GM19438 (cell line): Measurements from ENCODE around the gene CDON.
"Not testable (repeated sequence)": the region's sequence is repeated elsewhere in the genome, so short reads cannot be mapped to it uniquely, and the experiment has no call there.

Source experiments
- ATAC-seq: cut with Tn5 transposase; IDR thresholded peaks from one replicate; pipeline ENCODE4 v1.9.1; 2021; ENCODE audit warnings: low read depth; ENCODE audit not compliant: unreplicated experiment

Gene CDON

DNA sequence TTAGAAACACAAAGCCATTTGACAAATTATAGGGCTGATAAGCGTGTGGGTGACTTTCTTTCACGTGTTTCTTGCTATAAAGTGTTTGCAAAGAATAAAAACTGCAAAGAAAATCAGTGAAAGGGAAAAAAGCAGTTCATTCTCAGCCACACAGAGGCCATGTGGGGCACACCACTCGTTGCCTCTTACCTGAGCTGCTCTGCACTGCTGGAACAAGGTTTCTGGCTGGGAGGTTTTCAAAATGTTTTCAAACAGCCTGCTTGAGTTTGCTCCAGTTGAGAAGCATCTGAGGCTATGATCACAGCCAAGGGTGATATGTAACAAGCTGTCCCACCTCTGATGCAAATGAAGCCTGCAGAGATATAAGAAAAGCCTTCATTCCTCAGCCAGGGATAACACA lies 131.6 kb downstream of the CDON start:
- ATAC-seq = no peak

DNA sequence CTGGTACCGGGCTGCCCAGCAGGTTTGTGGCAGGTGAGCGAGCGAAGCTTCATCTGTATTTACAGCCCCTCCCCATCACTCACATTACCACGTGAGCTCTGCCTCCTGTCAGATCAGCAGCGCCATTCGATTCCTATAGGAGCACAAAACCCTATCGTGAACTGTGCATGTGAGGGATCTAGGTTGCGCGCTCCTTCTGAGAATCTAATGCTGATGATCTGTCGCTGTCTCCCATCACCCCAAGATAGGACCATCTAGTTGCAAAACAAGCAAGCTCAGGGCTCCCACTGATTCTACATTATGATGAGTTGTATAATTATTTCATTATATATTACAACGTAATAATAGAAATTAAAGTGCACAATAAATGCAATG lies 132.6 kb downstream of the CDON start:
- no peak for ATAC-seq

DNA sequence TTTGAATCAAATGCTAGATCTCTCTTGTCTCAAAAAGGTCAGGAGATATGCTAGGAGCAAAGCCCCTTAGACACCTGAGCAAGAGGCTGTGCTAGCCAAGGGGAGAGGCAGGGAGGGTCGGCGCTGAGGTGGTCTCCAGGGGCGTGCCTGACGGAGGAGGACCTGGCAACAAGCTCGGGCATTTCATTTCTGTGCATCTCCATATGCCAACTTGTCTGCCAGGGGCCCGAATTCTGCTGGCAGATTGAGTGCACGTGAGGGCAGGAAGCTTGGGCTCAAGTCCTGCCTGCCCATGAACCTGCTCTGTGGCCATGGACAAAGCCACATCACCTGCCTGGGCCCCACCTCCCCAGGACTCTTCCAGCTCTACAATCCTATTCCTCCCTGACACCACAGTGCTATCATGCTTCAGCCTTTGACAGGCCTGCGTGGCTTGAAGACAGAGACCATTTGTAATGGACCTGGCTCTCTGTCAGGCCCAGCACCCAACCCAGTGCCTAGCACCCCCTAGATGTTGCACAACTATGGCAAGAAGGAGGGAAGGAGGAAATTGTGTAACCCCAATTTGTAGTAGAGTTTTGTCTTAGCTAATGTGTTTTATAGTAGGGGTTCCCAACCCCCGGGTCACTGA lies 133.1 kb downstream of the CDON start:
- no peak for ATAC-seq

DNA sequence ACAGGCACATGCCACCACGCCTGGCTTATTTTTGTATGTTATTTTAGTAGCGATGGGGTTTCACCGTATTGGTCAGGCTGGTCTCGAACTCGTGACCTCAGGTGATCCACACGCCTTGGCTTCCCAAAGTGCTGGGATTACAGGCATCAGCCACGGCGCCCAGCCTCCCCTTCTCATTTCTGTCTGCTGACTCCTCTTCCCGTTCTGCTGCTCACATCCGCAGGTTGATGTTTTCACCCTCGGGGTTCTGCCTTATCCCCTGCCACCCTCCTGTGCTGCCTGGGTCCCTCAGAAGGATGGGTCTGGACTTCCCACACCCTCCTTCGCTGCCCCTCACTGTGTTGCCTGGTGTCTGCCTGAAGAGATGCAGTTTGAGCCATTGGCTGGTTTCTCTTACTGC lies 136.0 kb downstream of the CDON start:
- ATAC-seq = no peak

DNA sequence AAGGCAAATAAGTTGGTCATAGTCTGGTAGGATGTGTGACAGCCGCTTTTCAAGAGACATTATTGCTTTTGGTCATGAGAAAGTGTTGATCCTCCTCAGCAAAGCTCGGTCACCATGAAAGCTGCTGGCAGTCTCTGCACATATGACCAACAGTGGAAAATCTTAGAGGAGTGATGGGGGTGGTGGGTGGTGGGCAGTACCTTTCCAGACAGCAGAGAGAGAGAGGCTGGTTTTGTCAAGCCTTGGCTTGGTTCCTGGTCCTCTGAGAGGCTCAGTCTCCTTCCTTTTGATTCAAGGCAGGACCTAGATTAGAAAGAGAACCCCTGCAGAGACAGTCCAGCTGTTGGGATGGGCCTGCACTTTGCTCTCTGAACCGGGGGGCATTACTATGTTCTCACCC lies 136.9 kb downstream of the CDON start:
- no peak for ATAC-seq

DNA sequence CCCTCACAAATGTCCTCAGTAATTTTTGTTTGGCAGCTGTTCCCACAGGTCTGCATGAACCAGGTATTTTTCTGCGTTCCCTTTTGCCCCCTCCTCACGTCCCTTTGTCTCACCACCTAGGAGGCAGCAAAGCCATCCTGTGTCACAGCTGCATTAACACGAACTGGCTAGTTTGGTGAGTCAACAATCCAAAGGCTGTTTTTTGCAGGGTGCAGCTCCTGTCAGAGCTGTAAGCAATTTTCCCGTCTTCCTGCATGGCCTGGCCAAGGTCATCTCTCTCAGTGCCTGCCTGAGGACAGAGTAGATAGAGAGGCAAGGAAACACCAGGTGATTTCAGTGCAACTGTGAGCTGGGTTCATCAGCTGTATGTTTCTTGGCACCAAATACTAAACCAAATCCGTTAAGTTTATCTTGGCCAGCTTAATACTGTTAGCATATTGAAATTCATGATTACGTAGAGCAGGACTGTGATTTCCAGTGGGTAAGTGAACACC lies 137.4 kb downstream of the CDON start:
- ATAC-seq = no peak

DNA sequence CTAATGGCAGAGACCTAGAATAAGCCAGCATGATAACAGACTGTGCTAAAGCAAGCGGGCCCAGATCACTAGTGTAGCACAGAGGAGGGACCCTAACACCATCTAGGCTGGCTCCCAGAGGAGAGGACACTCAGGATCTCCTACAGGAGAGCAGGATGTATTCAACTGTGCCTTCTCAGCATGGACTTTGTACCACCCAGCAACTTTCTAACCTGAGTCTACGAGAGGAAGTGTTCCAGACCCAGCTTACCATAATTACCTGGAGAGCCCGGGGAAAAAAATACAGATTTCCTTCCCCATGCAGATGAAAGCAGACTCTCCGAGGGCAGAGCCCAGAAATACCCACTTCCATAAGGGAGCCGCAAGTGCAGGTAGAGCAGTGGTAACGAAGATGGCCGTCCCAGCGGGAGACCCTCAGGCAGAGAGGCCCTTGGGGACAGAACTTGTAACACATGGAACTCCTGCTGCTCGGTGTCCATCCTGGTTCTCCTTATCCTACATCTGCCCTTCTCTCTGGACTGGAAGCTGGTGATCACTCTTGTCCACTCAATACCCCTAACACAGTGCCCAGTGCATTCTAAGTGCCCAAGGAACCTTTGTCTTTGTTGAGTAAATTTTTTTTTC lies 138.2 kb downstream of the CDON start:
- ATAC-seq = no peak

DNA sequence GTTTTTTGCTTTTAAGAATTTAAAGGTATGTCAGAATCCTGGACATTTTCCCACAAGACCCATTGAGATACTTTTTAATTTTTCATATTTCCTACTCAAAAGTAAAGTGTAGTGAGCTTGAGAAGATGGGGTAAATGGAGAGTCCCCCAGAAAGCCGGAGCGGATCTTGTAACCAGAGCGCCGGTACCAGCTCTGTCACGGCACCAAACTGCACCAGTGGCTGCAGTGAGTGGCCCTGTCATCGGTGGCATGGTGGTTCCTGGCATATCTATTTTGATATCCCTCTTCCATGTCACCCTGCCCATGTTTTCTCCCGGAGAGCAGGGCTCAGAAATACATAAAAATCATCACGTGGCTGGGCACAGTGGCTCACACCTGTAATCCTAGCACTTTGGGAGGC lies 139.0 kb downstream of the CDON start:
- ATAC-seq = no peak

DNA sequence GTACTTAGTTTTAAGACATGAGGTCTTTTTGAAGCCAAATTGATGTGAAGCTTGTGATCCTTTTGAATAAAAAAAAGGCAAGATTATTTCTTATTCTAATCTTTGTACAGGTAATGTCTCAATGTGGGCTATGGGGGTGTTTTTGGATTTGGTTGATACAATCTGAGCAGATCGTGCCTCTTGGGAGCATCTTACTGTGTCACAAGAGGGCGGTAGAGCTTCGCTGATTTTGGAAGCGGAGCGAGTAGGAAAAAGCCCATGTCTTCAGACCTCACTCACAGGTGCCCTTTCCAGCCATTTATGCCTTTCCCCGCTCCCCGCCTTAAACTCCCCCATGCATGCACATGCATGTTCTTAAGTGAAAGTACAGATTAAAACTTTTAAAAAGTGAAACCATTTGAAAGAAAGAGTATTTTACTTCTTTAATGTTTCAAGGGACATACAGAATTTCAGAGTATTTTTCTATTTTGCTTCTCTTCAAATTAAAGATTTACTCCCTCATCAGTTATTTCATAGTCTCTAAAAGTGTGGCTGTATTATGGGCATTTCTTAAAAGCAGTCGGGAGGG lies 139.6 kb downstream of the CDON start:
- ATAC-seq = no peak

DNA sequence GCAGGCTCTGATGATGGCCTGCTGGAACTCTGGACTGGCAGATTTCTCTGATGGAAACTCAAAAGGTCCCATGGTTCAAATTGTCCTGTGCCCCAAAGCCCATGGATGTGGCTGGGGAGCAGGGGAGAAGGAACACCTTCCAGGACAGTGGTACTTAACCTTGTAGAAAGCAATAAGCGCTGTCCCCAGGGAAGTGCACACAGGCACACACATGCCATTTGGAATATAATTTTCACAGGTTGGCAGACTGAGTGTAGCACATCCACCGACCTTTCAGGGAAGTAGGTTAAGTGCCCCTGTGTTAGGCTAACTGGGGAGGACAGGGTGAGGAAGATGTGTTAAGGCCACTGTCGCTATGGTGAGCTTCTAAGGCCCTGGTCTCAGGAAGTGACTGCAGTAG lies 140.5 kb downstream of the CDON start:
- no peak for ATAC-seq

DNA sequence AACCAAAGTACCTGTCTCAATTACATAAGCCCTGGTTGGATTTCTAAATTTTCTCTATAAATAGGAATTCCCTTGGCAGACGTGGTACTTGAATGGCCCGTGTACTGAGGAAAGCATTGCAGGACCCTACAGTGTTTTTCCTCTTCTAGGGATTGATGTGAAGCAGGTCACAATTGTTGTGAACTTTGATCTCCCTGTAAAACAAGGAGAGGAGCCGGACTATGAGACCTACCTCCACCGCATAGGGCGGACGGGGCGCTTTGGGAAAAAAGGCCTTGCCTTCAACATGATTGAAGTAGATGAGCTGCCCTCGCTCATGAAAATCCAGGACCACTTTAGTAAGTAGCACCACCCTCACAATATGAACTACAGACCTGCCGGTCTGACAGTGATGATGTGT lies 141.6 kb downstream of the CDON start:
- ATAC-seq = no peak

DNA sequence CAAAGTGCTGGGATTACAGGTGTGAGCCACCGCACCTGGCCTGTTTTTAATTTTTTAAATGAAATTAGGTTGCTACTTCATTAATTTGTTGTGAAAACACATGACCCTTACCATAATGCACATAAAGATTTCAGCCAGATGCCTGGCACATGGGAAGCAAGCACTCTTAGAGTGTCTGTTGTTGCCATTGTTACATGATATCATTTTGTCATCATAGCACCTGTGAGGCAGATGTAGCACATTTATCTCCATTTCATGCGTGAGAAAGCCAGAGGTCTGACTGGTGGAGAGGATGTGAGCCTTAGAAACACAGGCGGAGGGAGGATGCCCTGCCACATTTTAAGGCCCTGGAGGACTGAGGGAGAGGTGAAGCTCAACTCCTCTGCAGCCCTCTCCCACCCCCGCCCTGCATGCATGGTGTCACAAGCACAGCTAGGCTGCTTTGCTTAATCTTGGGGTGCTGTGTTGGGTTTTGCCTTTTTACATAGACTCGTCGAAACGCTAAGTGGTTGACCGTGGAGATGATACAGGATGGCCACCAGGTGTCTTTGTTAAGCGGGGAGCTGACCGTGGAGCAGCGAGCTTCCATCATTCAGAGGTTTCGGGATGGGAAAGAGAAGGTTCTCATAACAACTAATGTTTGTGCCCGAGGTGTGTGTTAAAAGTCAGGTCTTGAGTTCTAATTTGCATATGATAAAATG lies 144.4 kb downstream of the CDON start:
- ATAC-seq = no peak

DNA sequence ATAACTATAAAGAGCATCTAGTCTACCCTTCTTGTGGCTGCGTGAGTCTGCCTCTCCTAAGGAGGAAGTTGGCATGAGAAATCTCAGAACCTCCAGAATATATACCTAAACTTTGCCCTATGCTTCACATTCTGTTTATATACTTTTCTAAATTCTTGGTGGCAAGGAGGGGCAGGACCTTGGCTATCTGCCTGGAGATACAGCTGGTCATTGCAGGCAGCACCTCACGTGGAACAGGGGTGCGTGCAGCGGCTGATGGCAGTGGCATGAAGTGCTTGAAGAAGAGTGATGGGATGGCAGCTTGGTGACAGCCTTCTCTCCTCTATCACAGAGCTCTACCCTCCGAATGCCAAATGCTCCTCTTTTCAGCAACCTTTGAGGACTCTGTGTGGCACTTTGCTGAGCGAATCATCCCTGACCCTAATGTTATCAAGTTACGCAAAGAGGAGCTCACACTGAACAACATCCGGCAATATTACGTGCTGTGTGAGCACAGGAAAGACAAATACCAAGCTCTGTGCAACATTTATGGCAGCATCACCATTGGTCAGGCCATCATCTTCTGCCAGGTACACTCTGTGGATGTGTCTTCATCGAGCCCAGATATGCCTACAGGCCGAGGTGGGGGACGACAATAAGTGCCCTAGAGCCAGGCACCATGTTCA lies 145.9 kb downstream of the CDON start:
- no peak for ATAC-seq

DNA sequence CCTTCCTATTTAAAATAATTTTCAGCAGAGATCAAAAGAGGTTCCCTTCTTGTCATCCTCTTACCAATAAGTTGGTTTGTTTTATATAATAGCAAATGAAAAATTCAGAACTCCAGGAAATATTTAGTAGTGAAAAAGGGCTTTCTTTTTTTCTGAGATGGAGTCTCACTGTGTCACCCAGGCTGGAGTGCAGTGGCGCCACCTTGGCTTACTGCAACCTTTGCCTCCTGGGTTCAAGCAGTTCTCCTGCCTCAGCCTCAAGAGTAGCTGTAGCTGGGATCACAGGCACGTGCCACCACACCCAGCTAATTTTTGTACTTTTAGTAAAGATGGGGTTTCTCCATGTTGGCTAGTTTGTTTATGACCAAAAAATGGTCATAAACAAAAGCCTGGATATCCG lies 148.1 kb downstream of the CDON start:
- ATAC-seq = not testable (repeated sequence)

DNA sequence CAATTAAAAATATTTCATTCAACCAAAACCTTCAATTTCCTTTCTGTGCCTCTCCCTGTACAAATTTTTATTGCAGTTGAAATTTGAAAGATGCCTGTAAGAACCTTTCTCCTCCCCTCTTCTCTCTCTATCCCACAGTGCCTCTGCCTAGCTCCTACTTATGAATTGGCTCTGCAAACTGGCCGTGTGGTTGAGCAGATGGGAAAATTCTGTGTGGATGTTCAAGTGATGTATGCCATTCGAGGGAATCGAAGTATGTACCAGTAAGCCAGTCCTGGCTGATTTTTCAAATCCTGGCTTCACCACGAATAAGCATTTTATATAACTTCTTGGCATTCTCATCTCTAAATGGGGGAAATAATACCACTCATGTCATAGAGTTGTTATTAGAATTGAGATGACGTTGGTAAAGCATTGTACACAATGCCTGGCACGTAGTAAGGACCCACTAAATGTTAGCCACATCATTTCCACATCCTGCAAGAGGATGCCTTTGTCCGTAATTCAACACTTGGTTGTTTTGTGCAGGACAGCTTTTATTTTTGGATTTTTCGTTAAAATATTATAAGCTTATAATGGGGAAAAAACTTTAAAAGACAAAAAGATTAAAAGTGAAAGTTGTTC lies 152.3 kb downstream of the CDON start:
- ATAC-seq = no peak
